A204.1 (cell line): Measurements from ENCODE around the gene LFNG.

ENCODE experiments used
- FAIRE-seq: peaks from 2 replicates; lab custom pipeline; 2012; peaks lifted over from hg19 to GRCh38; lab: Jason Lieb, UNC

The LFNG gene

DNA sequence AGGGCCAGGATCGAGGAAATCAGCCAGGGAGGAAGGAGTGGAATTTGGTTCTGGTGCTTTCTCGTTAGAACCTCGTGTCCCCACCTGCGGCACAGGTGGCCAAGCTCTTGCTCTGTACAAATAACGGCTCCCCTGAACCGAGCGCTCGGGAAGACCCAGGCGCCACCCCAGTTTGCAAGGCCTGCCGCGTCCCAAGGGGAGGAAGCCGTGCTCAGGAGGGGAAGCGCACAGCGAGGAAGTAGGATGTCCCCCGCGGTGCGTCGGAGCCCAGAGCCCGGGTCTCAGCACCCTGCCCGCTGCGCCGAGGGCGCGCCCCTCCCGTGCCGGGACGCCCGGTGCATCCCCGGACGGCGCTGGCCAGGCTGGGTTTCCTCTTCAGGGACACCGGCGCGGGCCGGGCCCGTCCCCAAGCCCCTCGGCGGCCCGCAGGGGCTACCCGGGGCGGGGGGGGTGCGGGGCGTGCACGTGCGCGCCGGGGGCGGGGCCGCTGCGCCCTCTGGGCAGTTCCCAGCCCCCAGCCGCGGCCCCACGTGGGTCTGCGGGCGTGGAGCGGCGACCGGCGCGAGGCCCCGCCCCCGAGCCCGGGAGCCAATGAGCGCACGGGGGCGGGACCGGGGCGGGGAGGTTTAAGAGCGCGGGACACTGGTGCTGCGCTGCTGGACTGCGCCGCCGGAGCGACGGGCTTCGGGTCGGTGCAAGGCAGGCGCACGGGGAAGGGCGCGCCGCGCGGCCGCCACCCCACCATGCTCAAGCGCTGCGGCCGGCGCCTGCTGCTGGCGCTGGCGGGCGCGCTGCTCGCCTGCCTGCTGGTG lies at the start of gene LFNG:
Gene LFNG (plus strand): TSS at position 656 of the 812 bp plus-strand sequence. CDS start 88 bp downstream, at position 744.
- no peak for FAIRE-seq

DNA sequence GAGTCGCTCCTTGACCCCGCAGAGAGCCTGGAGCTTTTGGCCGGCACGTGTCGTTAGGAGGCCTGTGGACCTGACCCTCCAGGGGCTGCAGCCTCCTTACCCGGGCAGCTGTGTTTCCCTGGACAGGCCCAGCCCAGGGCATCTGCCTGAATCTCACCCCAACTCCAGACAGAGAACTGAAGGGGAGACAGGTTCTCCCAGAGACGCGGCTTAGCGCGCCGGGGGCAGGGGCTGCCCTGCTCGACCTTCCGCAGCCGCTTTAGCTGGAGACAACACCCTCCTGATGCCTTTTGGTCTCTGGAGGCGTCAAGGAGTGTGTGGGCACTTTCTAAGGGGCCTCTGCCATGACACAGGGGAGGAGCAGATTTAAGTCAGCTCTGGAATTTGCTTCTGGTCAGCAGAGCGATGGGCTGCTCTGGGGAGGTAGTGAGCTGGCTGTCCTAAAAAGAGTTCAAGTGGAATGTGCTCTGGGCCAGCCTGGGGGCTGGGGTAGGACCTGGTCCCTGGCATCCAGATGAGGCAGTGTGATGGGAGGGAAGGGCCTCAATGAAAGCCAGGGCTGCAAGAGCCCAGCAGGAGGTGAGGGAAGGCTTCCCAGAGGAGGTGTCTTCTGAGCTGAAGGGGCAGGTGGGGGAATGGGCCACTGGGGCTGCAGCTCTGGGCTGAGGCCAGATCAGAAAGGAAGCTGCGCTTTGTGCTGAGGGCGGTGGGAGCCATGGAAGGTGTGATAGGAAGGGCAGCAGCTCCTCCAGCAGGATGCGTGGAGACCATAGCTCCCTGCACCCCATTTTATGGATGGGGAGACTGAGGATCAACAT lies 49.2 kb upstream of the LFNG start:
- FAIRE-seq: no peak

DNA sequence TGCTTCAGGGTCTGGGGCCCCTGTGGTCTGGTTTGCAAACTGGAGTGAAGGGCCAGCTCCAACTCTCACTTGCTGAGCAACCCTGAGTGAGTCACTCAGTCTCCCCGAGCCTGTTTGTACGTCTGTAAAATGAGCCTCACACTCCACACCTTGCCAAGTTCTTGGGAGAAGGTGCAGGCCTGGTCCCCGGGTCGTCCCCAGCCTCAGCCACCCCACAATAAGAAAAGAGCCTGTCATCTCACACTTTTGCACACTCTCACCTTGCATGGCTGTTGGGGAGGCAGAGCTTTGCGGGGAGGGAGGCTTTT lies 48.6 kb upstream of the LFNG start:
- FAIRE-seq: no peak

DNA sequence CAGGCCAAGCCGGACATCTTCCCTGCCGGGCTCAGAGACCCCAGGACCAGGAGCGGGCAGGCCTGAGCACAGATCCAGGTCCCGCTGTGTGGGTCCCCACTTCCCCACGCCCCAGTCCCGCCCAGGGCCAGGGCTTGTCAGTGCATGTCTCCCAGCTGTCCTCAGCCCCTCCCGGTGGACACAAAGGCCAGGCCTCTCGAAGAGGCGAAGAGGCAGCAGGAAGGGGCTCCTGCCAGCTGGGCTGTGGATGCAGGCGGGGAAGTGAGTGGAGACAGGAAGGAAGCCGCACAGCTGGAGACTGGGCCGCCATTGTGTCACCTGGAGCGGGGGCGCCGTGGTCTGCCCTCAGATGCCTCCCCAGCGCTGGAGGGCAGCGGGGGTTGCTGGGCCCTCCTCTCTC lies 48.2 kb upstream of the LFNG start:
- no peak for FAIRE-seq

DNA sequence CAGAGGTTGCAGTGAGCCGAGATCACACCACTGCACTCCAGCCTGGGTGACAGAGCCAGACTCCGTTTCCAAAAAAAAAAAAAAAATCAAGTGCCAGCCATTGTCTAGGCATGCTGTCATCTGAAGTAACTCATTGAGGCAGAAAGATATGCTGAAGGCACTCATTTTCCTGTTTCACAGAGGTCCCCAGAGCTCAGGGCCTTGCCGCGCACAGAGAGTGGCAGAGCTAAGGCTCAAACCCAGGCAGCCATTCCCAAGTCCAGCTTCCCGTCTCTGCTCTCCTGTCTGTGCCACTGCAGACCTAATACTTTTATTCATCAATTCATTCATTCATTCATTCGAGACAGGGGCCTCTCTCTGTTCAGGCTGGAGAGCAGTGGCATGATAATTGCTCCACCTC lies 46.8 kb upstream of the LFNG start:
- FAIRE-seq: no peak

- no peak for FAIRE-seq
These were observed 45.9 kb upstream of the LFNG start for GRCh38 chr7:2473496-2474180.

GRCh38 chr7:2474224-2474623 lies 45.4 kb upstream of the LFNG start:
- no peak for FAIRE-seq

- FAIRE-seq: no peak
These were observed 44.5 kb upstream of the LFNG start for GRCh38 chr7:2474813-2475677.

GRCh38 chr7:2475678-2476015 lies 43.9 kb upstream of the LFNG start:
- FAIRE-seq: no peak

DNA sequence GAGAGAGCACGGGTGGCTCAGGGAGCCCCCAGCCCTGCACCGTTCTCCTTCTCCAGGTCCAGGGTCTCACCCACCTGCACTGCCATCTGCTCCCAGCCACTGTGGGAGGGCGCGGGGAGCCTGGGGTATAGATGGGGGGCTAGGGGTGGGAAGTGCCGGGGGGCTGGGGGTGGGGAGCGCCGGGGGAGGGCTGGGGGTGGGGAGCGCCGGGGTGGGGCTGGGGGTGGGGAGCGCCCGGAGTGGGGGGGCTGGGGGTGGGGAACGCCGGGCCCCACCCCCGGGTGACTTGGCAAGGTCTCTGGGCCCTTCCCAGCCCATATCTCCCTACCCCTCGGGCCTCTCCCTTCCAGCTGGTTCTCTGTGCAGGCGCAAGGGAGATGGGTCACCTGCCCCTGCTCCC lies 43.3 kb upstream of the LFNG start, which contains the start of gene GRIFIN:
Gene GRIFIN (minus strand): TSS at position 101 of the 400 bp plus-strand sequence. CDS start 15 bp downstream, at position 86.
- no peak for FAIRE-seq

GRCh38 chr7:2476776-2477446 lies 42.7 kb upstream of the LFNG start:
- FAIRE-seq: no peak

DNA sequence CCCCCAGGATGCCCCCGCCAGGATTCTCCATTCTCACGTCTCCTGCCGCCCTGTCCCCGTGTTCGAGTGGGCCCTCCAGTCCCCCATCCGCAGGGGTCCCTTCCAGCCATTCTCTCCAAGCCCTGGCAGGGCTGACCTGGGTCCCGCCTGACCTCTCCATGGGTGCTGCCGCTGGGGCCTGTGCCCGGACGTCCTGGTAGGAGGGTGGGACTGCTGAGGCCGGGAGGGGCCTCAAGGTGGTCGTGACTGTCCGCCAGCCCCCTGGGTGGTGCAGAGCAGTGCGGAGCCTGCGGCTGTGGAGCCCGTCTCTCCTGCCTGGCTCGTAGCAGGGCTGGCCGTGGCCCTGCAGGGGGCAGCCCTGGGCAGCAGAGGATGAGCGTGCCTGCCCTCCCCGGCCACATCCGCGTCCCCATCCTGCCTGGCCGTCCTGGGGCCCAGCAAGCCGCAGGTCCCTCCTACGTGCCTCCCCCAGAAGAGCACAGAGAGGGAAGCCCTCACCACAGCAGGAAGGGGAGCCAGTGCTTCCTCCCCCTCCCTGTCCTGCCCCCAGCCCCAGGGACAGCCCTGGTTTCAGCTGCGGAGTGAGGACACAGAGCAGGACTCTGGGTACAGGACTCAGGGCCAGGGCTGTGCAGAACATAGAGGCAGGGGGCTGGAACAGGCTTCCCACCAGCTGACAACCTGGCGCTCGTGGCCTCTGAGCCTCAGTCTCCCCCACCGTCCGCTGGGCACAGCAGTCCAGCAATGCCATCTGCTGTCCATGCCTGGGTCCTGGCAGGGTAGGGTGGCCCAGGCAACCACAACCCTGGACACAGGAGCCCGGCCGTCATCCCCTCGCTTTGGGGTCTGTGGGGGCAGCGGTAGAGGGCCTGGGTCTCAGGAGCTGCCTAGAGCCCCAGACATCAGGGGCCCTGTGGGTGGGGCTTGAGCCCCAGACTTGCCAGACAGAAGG lies 41.9 kb upstream of the LFNG start:
- no peak for FAIRE-seq

DNA sequence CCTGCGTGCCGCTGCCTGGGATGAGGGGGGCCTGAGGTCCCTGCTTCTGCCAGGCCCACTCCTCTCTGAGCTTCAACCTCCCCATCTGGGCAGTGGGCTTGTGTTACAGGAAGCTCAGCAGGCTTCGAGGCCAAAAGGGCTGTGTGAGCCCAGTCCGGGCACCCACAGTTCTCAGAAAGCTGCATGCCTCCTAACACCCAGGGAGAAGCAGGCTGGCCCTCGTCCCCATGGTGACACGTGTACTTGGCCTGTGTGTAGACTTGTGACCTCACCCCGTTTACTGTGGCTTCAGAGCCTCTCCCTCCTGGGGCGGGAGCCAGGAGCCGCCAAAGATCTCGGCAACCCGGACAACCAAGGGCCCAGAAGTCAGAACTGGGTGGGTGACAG lies 41.2 kb upstream of the LFNG start:
- FAIRE-seq: no peak

- FAIRE-seq: no peak
These were observed 40.8 kb upstream of the LFNG start for GRCh38 chr7:2478800-2479199.

GRCh38 chr7:2479276-2480069 lies 40.1 kb upstream of the LFNG start:
- FAIRE-seq: no peak

DNA sequence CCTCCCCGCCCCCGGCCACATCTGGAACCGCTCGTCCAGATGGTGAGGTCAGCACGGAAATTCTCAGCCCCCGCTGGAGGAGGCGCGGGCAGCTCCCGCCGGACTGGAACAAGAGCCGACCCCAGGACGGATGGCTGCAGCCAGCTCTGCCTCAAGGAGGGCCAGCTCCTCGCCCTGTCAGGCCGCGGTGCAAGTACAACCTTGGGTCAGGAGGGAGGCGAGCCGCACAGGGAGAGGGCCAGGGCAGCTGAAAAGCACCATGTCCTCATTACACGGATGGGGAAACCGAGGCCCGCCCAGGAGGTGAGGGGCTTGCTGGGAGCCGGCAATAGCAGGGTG lies 39.5 kb upstream of the LFNG start:
- no peak for FAIRE-seq

GRCh38 chr7:2481195-2481594 lies 38.4 kb upstream of the LFNG start:
- no peak for FAIRE-seq

- no peak for FAIRE-seq
These were observed 36.7 kb upstream of the LFNG start for GRCh38 chr7:2482725-2483451.

- no peak for FAIRE-seq
These were observed 36.1 kb upstream of the LFNG start for GRCh38 chr7:2483494-2483893.
